HCT116 (cell line): ENCODE results near the gene HIVEP1.
"Not testable (repeated sequence)": the region's sequence is repeated elsewhere in the genome, so short reads cannot be mapped to it uniquely, and the experiment has no call there.

Source experiments
- CTCF ChIP-seq, 3 experiments: fragments of 200-600 bp in 1 of 3; sonication (generic) in 1 of 3; IDR thresholded peaks in 2 of 3; conservative IDR thresholded peaks in 1 of 3; 2 replicates each; pipeline ENCODE4 v1.5.1; 2012 to 2017; ENCODE audit warnings: low read depth in 2 of 3, low read length in 2 of 3, antibody characterized with exemption in 1 of 3, borderline replicate concordance in 1 of 3, control low read depth in 1 of 3, mild to moderate bottlenecking in 1 of 3, mixed read lengths in 1 of 3, mixed run types in 1 of 3, moderate library complexity in 1 of 3; ENCODE audit not compliant: insufficient read depth in 1 of 3
- POLR2A ChIP-seq: IDR thresholded peaks from 2 replicates; pipeline ENCODE4 v1.7.0; 2011; ENCODE audit warnings: borderline replicate concordance; ENCODE audit not compliant: insufficient read depth, insufficient read length; ENCODE audit errors: extremely low read depth

GRCh38 chr6:12155769-12156168 lies 143.7 kb downstream of the HIVEP1 start:
- TF ChIP-seq CTCF (IDR thresholded peaks at IDR 0.05 in 2 of 3, conservative IDR thresholded peaks at IDR 0.05 in 1 of 3; ENCODE audit: borderline replicate concordance in 1 of 3, insufficient read depth in 1 of 3, low read depth in 2 of 3, low read length in 2 of 3); POLR2A: not testable (repeated sequence)
